NAMALWA (cell line): ENCODE results near the gene ACKR2.

Experiments used
- DNase-seq: peaks from one replicate; pipeline ENCODE4 v3.0.0-alpha.2; 2015; ENCODE audit warnings: low spot score

ACKR2 gene

GRCh38 chr3:42892807-42893206 is 83.6 kb downstream of the ACKR2 start:
- no peak for DNase-seq

- DNase-seq = no peak
These were observed 85.7 kb downstream of the ACKR2 start for GRCh38 chr3:42894698-42895579.

- no peak for DNase-seq
These were observed 86.3 kb downstream of the ACKR2 start for GRCh38 chr3:42895580-42895868.

- DNase-seq = no peak
These were observed 89.8 kb downstream of the ACKR2 start for GRCh38 chr3:42898896-42899675.

- DNase-seq = no peak
These were observed 91.2 kb downstream of the ACKR2 start for GRCh38 chr3:42900226-42901072.

GRCh38 chr3:42901073-42901415 is 91.8 kb downstream of the ACKR2 start:
- DNase-seq = no peak

- DNase-seq = no peak
These were observed 93.0 kb downstream of the ACKR2 start for GRCh38 chr3:42902257-42902656.

- DNase-seq = no peak
These were observed 94.8 kb downstream of the ACKR2 start for GRCh38 chr3:42904076-42904475.

GRCh38 chr3:42905740-42906069 is 96.5 kb downstream of the ACKR2 start:
- DNase-seq = no peak

- no peak for DNase-seq
These were observed 97.0 kb downstream of the ACKR2 start, which contains the start of gene ZNF662 for GRCh38 chr3:42906070-42906847. Gene ZNF662, plus strand, starts transcription at chr3:42906142. Its CDS starts 1,973 bp downstream, at chr3:42908115.

GRCh38 chr3:42906848-42907183 is 97.6 kb downstream of the ACKR2 start:
- no peak for DNase-seq

GRCh38 chr3:42908675-42909074 is 99.4 kb downstream of the ACKR2 start:
- no peak for DNase-seq

GRCh38 chr3:42911551-42911950 is 102.3 kb downstream of the ACKR2 start:
- DNase-seq = no peak

GRCh38 chr3:42914771-42915515 is 105.7 kb downstream of the ACKR2 start:
- no peak for DNase-seq
